NCI-H2081 (cell line): ENCODE data around the gene SLC6A12.
"Not testable (repeated sequence)": the region's sequence is repeated elsewhere in the genome, so short reads cannot be mapped to it uniquely, and the experiment has no call there.

Experiments
- DNase-seq, 2 experiments: peaks; one replicate each; lab custom pipeline; 2025; lab: John Stamatoyannopoulos, UW

SLC6A12 gene

GRCh38 chr12:197911-198695 lies 15.9 kb downstream of the SLC6A12 start:
- DNase-seq: no peak

- no peak for DNase-seq
Observed at GRCh38 chr12:197347-197746, 16.6 kb downstream of the SLC6A12 start.

GRCh38 chr12:196436-196835 lies 17.5 kb downstream of the SLC6A12 start:
- DNase-seq: no peak

GRCh38 chr12:195951-196350 lies 18.0 kb downstream of the SLC6A12 start:
- DNase-seq: no peak

- DNase-seq: no peak
Observed at GRCh38 chr12:195156-195555, 18.8 kb downstream of the SLC6A12 start.

- no peak for DNase-seq
Observed at GRCh38 chr12:194276-194675, 19.7 kb downstream of the SLC6A12 start.

- no peak for DNase-seq
Observed at GRCh38 chr12:193261-193660, 20.7 kb downstream of the SLC6A12 start.

- no peak for DNase-seq
Observed at GRCh38 chr12:191541-191940, 22.4 kb downstream of the SLC6A12 start.

- no peak for DNase-seq
Observed at GRCh38 chr12:190881-191280, 23.1 kb downstream of the SLC6A12 start.

GRCh38 chr12:189622-189962 lies 24.4 kb downstream of the SLC6A12 start:
- no peak for DNase-seq

- peak; percentile 36 to 65 for DNase-seq
Observed at GRCh38 chr12:188910-189621, 24.9 kb downstream of the SLC6A12 start.

GRCh38 chr12:187986-188909 lies 25.7 kb downstream of the SLC6A12 start:
- not testable (repeated sequence) for DNase-seq

- no peak for DNase-seq
Observed at GRCh38 chr12:186006-186625, 27.8 kb downstream of the SLC6A12 start.

- no peak for DNase-seq
Observed at GRCh38 chr12:185576-185955, 28.4 kb downstream of the SLC6A12 start.

GRCh38 chr12:184811-185575 lies 29.0 kb downstream of the SLC6A12 start:
- DNase-seq: no peak

- DNase-seq: no peak
Observed at GRCh38 chr12:182381-182892, 31.5 kb downstream of the SLC6A12 start.

GRCh38 chr12:181921-182320 lies 32.0 kb downstream of the SLC6A12 start:
- DNase-seq: no peak

GRCh38 chr12:180445-180844 lies 33.5 kb downstream of the SLC6A12 start:
- no peak for DNase-seq

GRCh38 chr12:179885-180284 lies 34.1 kb downstream of the SLC6A12 start:
- no peak for DNase-seq

GRCh38 chr12:179131-179884 lies 34.6 kb downstream of the SLC6A12 start:
- DNase-seq: peak; percentile 91 to 95

GRCh38 chr12:178829-179109 lies 35.2 kb downstream of the SLC6A12 start:
- DNase-seq: peak in 1 of 2 experiments; percentile 38
